Measurements from ENCODE around the gene MGRN1.

GRCh38 chr16:4603624-4604170 is 20.9 kb upstream of the MGRN1 start:
- TF ChIP-seq CTCF (IDR thresholded peaks at IDR 0.05) (no peak), POLR2A (IDR thresholded peaks at IDR 0.05) (no peak)
